OCI-LY1 (cell line): ENCODE measurements around the gene EXOC3L1.

Source experiments
- H2AFZ ChIP-seq: fragments of 200-600 bp; sonication (generic), shearing (Covaris generic); 2 replicates; pipeline ENCODE4 v1.6.0; 2014; ENCODE audit warnings: antibody characterized with exemption, mild to moderate bottlenecking, low read length
- H3F3A ChIP-seq: fragments of 200-600 bp; sonication (generic), shearing (Covaris generic); 2 replicates; pipeline ENCODE4 v1.6.0; 2014; ENCODE audit warnings: mild to moderate bottlenecking, antibody characterized with exemption, low read length, moderate library complexity; ENCODE audit not compliant: insufficient read depth
- H3K27ac ChIP-seq: fragments of 200-600 bp; sonication (generic); 2 replicates; pipeline ENCODE4 v1.5.1; 2014; ENCODE audit warnings: low read length, mixed run types, mild to moderate bottlenecking, low read depth; ENCODE audit not compliant: poor library complexity, severe bottlenecking
- H3K27me3 ChIP-seq: fragments of 200-600 bp; sonication (generic); 2 replicates; pipeline ENCODE4 v1.6.0; 2014; ENCODE audit warnings: antibody characterized with exemption, mild to moderate bottlenecking, low read length, moderate library complexity; ENCODE audit not compliant: insufficient read depth
- H3K36me3 ChIP-seq: fragments of 200-600 bp; sonication (generic); 2 replicates; pipeline ENCODE4 v1.6.1; 2014; ENCODE audit warnings: mild to moderate bottlenecking, antibody characterized with exemption, low read length, moderate library complexity, mixed read lengths; ENCODE audit not compliant: insufficient read depth
- H3K4me1 ChIP-seq: fragments of 200-600 bp; sonication (generic); 2 replicates; pipeline ENCODE4 v1.5.1; 2014; ENCODE audit warnings: mild to moderate bottlenecking, low read length, moderate library complexity; ENCODE audit not compliant: insufficient read depth, severe bottlenecking
- H3K4me2 ChIP-seq: fragments of 200-600 bp; sonication (generic), shearing (Covaris generic); 2 replicates; pipeline ENCODE4 v1.6.1; 2014; ENCODE audit warnings: low read length
- H3K4me3 ChIP-seq: fragments of 200-600 bp; sonication (generic); 2 replicates; pipeline ENCODE4 v1.5.1; 2014; ENCODE audit warnings: low read length, low read depth, mild to moderate bottlenecking, mixed read lengths; ENCODE audit not compliant: poor library complexity, severe bottlenecking
- H3K79me2 ChIP-seq: fragments of 200-600 bp; shearing (Covaris generic); 2 replicates; pipeline ENCODE4 v1.6.1; 2016; ENCODE audit warnings: mixed run types, low read length, mixed read lengths; ENCODE audit not compliant: insufficient read depth
- H3K9ac ChIP-seq: fragments of 200-600 bp; sonication (generic), shearing (Covaris generic); 2 replicates; pipeline ENCODE4 v1.6.1; 2014; ENCODE audit warnings: mild to moderate bottlenecking, low read length, mixed read lengths
- H3K9me2 ChIP-seq: fragments of 200-600 bp; sonication (generic), shearing (Covaris generic); 2 replicates; pipeline ENCODE4 v1.6.1; 2014; ENCODE audit warnings: low read depth, mild to moderate bottlenecking, low read length, mixed read lengths
- H3K9me3 ChIP-seq: fragments of 200-600 bp; shearing (Covaris generic); 2 replicates; pipeline ENCODE4 v1.6.1; 2014; ENCODE audit warnings: low read length, mixed read lengths
- H4K20me1 ChIP-seq: fragments of 200-600 bp; sonication (generic), shearing (Covaris generic); 2 replicates; pipeline ENCODE4 v1.6.0; 2016; ENCODE audit warnings: mild to moderate bottlenecking, low read length; ENCODE audit not compliant: insufficient read depth
- CTCF ChIP-seq: fragments of 200-600 bp; sonication (generic), shearing (Covaris generic); IDR thresholded peaks from 2 replicates; pipeline ENCODE4 v1.5.1; 2017; ENCODE audit warnings: mild to moderate bottlenecking, antibody characterized with exemption, low read length, moderate library complexity, mixed read lengths
- EZH2 ChIP-seq: fragments of 200-600 bp; sonication (generic), shearing (Covaris generic); IDR thresholded peaks from 2 replicates; pipeline ENCODE4 v1.8.0; 2017; ENCODE audit warnings: borderline replicate concordance, mixed run types, mild to moderate bottlenecking, antibody characterized with exemption, low read length, moderate library complexity, mixed read lengths

EXOC3L1 gene

GRCh38 chr16:67204076-67204475 lies 14.1 kb upstream of the EXOC3L1 start:
- no peaks in the 10 kb centered on the region for H4K20me1 ChIP-seq
- no peaks in the 10 kb centered on the region for H3K9me2 ChIP-seq
- no peaks in the 10 kb centered on the region for H3K9me3 ChIP-seq
- no peak overlapping the region for H3K4me3 ChIP-seq
- no peak overlapping the region for H3K9ac ChIP-seq
- no peak overlapping the region for H3K27ac ChIP-seq
- H3K4me1 ChIP-seq, result peaks cover 2% of the 10 kb centered on the region
- H2AFZ ChIP-seq, result no peak overlapping the region
- H3K4me2 ChIP-seq, result no peak overlapping the region
- H3F3A ChIP-seq, result no peaks in the 10 kb centered on the region
- TF ChIP-seq EZH2, result no peak
- peaks cover 42% of the 10 kb centered on the region for H3K36me3 ChIP-seq
- no peaks in the 10 kb centered on the region for H3K27me3 ChIP-seq
- no peaks in the 10 kb centered on the region for H3K79me2 ChIP-seq

- Histone ChIP-seq H3K27me3 (no peaks in the 10 kb centered on the region), H3K9ac (no peak overlapping the region), H3K36me3 (peaks cover 48% of the 10 kb centered on the region), H3K79me2 (no peaks in the 10 kb centered on the region), H2AFZ (no peak overlapping the region), H3K4me2 (no peak overlapping the region), H3K9me3 (no peaks in the 10 kb centered on the region), H3K4me1 (peaks cover 11% of the 10 kb centered on the region), H3F3A (no peaks in the 10 kb centered on the region), H3K9me2 (no peaks in the 10 kb centered on the region), H3K4me3 (no peak overlapping the region), H4K20me1 (no peaks in the 10 kb centered on the region), H3K27ac (no peak overlapping the region)
- no peak for TF ChIP-seq CTCF
- no peak for TF ChIP-seq EZH2
Observed at GRCh38 chr16:67202956-67203493, 13.1 kb upstream of the EXOC3L1 start.

GRCh38 chr16:67202426-67202825 lies 12.5 kb upstream of the EXOC3L1 start:
- H4K20me1 ChIP-seq, result no peaks in the 10 kb centered on the region
- H2AFZ ChIP-seq, result no peak overlapping the region
- no peaks in the 10 kb centered on the region for H3K79me2 ChIP-seq
- H3F3A ChIP-seq, result no peaks in the 10 kb centered on the region
- H3K36me3 ChIP-seq, result peaks cover 54% of the 10 kb centered on the region
- peaks cover 16% of the 10 kb centered on the region for H3K4me1 ChIP-seq
- H3K27me3 ChIP-seq, result no peaks in the 10 kb centered on the region
- H3K27ac ChIP-seq, result no peak overlapping the region
- TF ChIP-seq CTCF (no peak), EZH2 (no peak)
- H3K4me3 ChIP-seq, result no peak overlapping the region
- no peak overlapping the region for H3K4me2 ChIP-seq
- H3K9ac ChIP-seq, result no peak overlapping the region
- H3K9me2 ChIP-seq, result no peaks in the 10 kb centered on the region
- H3K9me3 ChIP-seq, result no peaks in the 10 kb centered on the region
